Loucy (cell line): Measurements from ENCODE around the gene TNFSF15.

Source experiments
- H2AFZ ChIP-seq: fragments of 200-600 bp; sonication (generic); 2 replicates; pipeline ENCODE4 v1.6.0; 2016; ENCODE audit warnings: antibody characterized with exemption, mild to moderate bottlenecking, low read length, moderate library complexity
- H3F3A ChIP-seq: fragments of 200-600 bp; 2 replicates; pipeline ENCODE4 v1.6.0; 2016; ENCODE audit warnings: antibody characterized with exemption, low read depth, mild to moderate bottlenecking
- H3K27me3 ChIP-seq: fragments of 200-600 bp; sonication (generic); 2 replicates; pipeline ENCODE4 v1.6.1; 2014; ENCODE audit warnings: low read length, mild to moderate bottlenecking; ENCODE audit not compliant: insufficient read depth, poor library complexity, severe bottlenecking
- H3K36me3 ChIP-seq: fragments of 200-600 bp; sonication (generic); 2 replicates; pipeline ENCODE4 v1.6.1; 2016; ENCODE audit warnings: low read length; ENCODE audit not compliant: insufficient read depth
- H3K4me1 ChIP-seq: fragments of 200-600 bp; sonication (generic); 2 replicates; pipeline ENCODE4 v1.5.1; 2014; ENCODE audit warnings: low read length, mild to moderate bottlenecking; ENCODE audit not compliant: insufficient read depth, poor library complexity, severe bottlenecking
- H3K4me2 ChIP-seq: fragments of 200-600 bp; sonication (generic); 2 replicates; pipeline ENCODE4 v1.6.0; 2014; ENCODE audit warnings: antibody characterized with exemption, low read length, low read depth, mild to moderate bottlenecking; ENCODE audit not compliant: poor library complexity, severe bottlenecking
- H3K4me3 ChIP-seq: fragments of 200-600 bp; sonication (generic); 2 replicates; pipeline ENCODE4 v1.5.1; 2014; ENCODE audit warnings: low read length, mild to moderate bottlenecking, mixed read lengths; ENCODE audit not compliant: poor library complexity, severe bottlenecking
- H3K79me2 ChIP-seq: fragments of 200-600 bp; sonication (generic); 2 replicates; pipeline ENCODE4 v1.6.1; 2014; ENCODE audit warnings: low read length; ENCODE audit not compliant: insufficient read depth
- H3K9ac ChIP-seq: fragments of 200-600 bp; sonication (generic); 2 replicates; pipeline ENCODE4 v1.6.0; 2014; ENCODE audit warnings: mild to moderate bottlenecking, low read depth, low read length, moderate library complexity; ENCODE audit not compliant: poor library complexity, severe bottlenecking
- H3K9me2 ChIP-seq: fragments of 200-600 bp; sonication (generic); replicated peaks from 2 replicates; pipeline ENCODE4 v1.6.1; 2016; ENCODE audit warnings: low read depth, low read length, mixed read lengths
- H3K9me3 ChIP-seq: fragments of 200-600 bp; sonication (generic); 2 replicates; pipeline ENCODE4 v1.6.1; 2014; ENCODE audit warnings: mild to moderate bottlenecking, antibody characterized with exemption, low read length, low read depth; ENCODE audit not compliant: insufficient read depth
- H4K20me1 ChIP-seq: fragments of 200-600 bp; sonication (generic); 2 replicates; pipeline ENCODE4 v1.6.0; 2014; ENCODE audit warnings: antibody characterized with exemption, low read length, mild to moderate bottlenecking; ENCODE audit not compliant: insufficient read depth, poor library complexity, severe bottlenecking
- EZH2phosphoT487 ChIP-seq: fragments of 200-600 bp; IDR thresholded peaks from 2 replicates; pipeline ENCODE4 v1.6.1; 2018; ENCODE audit warnings: antibody characterized with exemption, mild to moderate bottlenecking, moderate library complexity, borderline replicate concordance
- TF ChIP-seq, protein P1 (sequence below): fragments of 200-600 bp; sonication (generic); conservative IDR thresholded peaks from 2 replicates; pipeline ENCODE4 v1.5.1; 2014; ENCODE audit warnings: mild to moderate bottlenecking, antibody characterized with exemption, low read length

TNFSF15 gene

DNA sequence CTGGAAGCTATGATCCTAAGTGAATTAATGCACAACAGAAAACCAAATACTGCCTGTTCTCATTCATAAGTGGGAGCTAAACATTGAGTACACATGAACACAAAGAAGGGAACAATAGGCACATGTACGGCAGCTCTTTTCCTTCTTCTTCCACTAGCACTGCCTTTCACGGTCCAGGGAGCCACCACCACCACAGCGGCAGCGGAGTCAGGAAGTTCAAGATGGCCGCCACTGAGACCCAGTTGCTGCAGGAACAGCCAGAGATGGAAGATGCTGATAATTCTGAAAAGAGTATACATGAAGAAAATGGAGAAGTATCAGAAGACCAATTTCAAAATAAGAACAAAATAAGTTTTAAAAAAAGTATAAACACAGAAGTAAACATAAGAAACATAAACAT, 39.5 kb upstream of the TNFSF15 start:
- no peaks in the 10 kb centered on the region for H3K9me2 ChIP-seq
- H2AFZ ChIP-seq, result no peak overlapping the region

DNA sequence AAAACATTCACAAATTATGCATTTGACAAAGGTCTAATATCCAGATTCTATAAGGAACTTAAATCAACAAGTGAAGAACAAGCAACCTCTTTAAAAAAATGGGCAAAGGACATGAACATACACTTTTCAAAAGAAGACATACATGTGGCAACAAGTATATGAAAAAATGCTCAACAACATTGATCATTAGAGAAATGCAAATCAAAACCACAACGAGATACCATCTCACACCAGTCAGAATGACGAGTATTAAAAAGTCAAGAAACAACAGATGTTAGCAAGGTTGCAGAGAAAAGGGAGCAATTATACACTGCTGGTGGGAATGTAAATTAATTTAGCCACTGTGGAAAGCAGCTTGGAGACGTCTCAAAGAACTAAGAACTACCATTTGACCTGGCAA, 38.9 kb upstream of the TNFSF15 start:
- H3K9me2 ChIP-seq, result no peaks in the 10 kb centered on the region
- no peak overlapping the region for H3K9ac ChIP-seq
- no peaks in the 10 kb centered on the region for H3F3A ChIP-seq
- no peaks in the 10 kb centered on the region for H3K36me3 ChIP-seq
- H4K20me1 ChIP-seq, result no peaks in the 10 kb centered on the region
- H3K4me3 ChIP-seq, result no peak overlapping the region
- TF ChIP-seq, protein P1, sequence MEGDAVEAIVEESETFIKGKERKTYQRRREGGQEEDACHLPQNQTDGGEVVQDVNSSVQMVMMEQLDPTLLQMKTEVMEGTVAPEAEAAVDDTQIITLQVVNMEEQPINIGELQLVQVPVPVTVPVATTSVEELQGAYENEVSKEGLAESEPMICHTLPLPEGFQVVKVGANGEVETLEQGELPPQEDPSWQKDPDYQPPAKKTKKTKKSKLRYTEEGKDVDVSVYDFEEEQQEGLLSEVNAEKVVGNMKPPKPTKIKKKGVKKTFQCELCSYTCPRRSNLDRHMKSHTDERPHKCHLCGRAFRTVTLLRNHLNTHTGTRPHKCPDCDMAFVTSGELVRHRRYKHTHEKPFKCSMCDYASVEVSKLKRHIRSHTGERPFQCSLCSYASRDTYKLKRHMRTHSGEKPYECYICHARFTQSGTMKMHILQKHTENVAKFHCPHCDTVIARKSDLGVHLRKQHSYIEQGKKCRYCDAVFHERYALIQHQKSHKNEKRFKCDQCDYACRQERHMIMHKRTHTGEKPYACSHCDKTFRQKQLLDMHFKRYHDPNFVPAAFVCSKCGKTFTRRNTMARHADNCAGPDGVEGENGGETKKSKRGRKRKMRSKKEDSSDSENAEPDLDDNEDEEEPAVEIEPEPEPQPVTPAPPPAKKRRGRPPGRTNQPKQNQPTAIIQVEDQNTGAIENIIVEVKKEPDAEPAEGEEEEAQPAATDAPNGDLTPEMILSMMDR, result no peak
- no peak for TF ChIP-seq EZH2phosphoT487
- no peak overlapping the region for H3K4me2 ChIP-seq
- no peaks in the 10 kb centered on the region for H3K9me3 ChIP-seq
- no peaks in the 10 kb centered on the region for H3K79me2 ChIP-seq
- no peak overlapping the region for H2AFZ ChIP-seq
- no peaks in the 10 kb centered on the region for H3K4me1 ChIP-seq
- H3K27me3 ChIP-seq, result no peaks in the 10 kb centered on the region

More for the DNA sequence above, 39.5 kb upstream of the TNFSF15 start:
- no peak overlapping the region for H3K4me3 ChIP-seq
- no peaks in the 10 kb centered on the region for H3F3A ChIP-seq
- TF ChIP-seq, protein P1, result no peak
- no peak for TF ChIP-seq EZH2phosphoT487
- no peak overlapping the region for H3K4me2 ChIP-seq
- no peak overlapping the region for H3K9ac ChIP-seq
- no peaks in the 10 kb centered on the region for H3K9me3 ChIP-seq
- H3K27me3 ChIP-seq, result no peaks in the 10 kb centered on the region
- no peaks in the 10 kb centered on the region for H4K20me1 ChIP-seq
- H3K4me1 ChIP-seq, result no peaks in the 10 kb centered on the region
- no peaks in the 10 kb centered on the region for H3K79me2 ChIP-seq
- H3K36me3 ChIP-seq, result no peaks in the 10 kb centered on the region

DNA sequence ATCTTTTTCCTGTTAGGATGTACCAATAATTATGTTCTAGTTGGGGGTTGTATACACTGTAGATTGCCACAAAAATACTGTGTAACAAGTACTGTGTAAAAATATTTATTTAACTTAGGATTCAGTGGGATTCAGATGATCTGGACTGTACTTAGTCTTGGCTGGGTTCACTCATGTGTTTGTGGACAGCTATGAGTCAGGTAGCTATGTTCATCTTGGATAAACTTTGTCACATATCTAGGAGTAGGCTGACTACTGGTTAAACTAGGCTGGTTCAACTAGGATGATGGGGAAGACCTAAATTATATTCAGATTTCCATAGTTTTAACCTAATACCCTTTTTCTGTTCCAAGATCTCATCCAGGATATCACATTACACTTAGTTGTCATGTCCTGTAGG, 32.1 kb upstream of the TNFSF15 start:
- Histone ChIP-seq H4K20me1 (no peaks in the 10 kb centered on the region), H3K79me2 (no peaks in the 10 kb centered on the region), H3K9ac (no peak overlapping the region), H3K9me2 (no peaks in the 10 kb centered on the region), H3K36me3 (no peaks in the 10 kb centered on the region), H3K4me3 (no peak overlapping the region), H3K27me3 (no peaks in the 10 kb centered on the region), H3F3A (no peaks in the 10 kb centered on the region), H2AFZ (no peak overlapping the region), H3K9me3 (no peaks in the 10 kb centered on the region), H3K4me1 (no peaks in the 10 kb centered on the region), H3K4me2 (no peak overlapping the region)
- TF ChIP-seq EZH2phosphoT487, result no peak
- TF ChIP-seq, protein P1, result no peak
